Activated CD4-positive, CD25-positive, alpha-beta regulatory T cell (primary cell): ENCODE data around the gene ARHGAP21.
"Not testable (repeated sequence)": the region's sequence is repeated elsewhere in the genome, so short reads cannot be mapped to it uniquely, and the experiment has no call there.

Experiments
- DNase-seq, 4 experiments: peaks; one replicate each; lab custom pipeline; 2025; lab: John Stamatoyannopoulos, UW

Gene ARHGAP21

DNA sequence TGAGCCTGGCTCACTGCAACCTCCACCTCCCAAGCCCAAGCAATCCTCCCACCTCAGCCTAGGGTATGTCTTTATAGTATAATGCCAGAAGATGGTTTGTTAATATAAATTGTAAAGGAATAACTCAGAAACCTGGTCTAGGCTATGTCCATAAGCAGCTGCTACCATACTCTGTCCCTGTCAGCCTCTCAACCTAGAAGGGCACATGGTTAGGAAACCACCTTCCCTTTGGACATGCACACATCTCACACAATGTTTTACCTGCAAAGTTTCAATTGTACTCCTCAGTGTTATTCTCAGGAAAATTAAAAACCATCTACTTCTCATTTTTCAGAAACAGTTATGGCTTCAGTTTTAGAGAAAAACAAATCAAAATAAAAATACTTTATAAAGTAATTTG lies 40.1 kb downstream of the ARHGAP21 start:
- DNase-seq: no peak

DNA sequence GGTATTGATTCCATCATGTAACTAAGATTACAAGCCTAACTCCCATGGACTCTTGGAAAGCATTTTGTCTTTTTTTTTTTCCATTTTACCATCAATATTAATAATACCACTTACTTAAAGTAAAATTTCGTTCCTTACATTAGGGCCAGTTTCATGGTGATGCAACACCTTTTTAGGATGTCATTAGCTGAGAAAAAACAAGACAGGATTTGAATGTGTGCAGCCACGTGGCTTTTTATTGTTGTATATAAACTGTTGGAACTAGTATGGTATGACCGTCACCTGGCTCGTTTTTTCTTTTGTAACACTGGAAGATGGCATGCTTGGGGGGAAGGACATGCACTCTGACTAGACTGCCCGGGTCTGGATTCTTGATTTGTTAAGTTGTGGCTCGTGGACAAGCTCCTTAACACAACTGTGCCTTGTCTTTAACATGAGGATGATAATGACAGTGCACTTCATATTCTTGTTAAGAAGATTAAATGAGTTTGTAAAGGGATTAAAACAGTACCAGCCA lies 42.1 kb downstream of the ARHGAP21 start:
- DNase-seq: no peak

DNA sequence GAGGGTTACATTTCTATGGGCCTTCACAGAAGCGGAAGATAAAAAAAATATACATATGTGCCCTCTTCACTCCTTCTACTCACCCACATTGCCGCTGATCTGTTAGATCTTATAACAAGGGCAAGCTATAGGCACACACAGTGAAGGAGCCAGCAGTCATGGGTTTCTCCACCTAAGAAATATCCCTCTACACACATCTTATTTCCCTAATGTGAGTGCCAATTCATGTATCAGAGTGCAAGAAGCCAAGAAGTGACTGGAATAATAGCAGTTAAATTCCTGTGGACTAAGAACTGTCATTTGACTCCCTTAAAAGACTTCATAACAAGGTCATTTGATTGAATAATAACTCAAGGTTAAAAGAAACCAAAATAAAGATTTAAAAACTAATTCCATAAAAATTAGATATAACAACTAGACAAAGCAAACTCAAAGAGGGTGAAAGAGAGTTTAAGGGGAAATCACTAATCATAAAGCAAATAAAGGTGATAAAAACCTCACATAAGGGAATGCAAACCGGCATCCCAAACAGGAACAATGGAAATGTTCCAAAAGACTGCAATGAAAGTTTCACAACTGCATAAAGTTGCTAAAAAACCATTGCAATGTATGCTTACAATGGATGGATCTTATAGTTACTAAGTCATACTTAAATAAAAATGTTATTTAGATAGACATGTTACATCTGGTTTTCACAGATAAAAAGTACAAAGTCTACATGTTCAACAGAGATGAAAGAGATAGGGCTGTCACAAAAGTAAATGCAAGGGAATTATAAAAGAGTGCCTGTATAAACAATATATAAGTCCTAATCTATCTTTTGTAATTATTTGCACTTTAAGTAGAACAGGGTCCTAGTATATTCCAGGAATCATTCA lies 42.8 kb downstream of the ARHGAP21 start:
- no peak for DNase-seq

DNA sequence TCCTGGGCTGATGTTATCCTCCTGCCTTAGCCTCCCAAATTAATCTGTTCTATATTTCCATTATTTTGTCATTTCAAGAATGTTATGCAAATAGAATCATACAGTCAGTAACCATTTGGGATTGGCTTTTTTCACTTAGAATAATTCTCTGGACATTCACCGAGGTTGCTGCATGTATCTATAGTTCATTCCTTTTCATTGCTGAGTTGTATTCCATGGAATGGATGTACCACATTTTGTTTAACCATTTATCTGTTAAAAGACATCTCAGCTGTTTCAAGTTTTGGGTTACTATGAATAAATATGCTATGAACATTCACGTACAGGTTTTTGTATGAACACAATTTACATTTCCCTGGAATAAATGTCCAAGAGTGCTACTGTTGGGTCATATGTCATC lies 44.9 kb downstream of the ARHGAP21 start:
- DNase-seq: no peak

DNA sequence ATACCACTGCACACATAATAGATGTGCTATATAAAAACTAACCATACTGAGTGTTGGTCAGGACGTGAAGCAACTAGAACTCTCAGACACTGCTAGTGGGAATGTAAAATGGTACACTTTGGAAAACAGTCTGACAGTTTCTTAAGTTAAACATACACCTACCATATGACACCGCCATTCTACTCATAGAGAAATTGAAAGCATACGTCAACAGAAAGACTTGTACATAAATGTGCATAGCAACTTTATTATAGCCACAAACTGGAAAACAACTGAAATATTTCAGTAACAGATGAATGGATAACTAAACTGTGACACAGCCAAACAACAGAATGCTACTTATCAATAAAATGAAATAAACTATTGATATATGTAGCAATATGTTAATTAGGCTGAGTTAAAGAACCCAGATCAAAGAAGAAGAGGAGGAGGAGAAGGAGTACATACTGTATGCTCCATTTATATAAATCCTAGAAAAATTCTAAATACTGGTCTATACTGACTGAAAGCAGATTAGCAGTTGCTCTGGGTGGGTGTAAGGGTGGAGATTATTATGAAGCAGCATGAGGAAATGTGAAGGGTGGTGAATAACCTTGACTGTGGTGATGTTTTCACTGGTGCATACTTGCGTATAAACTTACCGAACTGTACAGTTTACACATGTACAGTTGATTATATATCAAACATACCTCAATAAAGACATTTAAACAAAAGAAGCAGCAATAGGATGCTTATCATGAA lies 48.6 kb downstream of the ARHGAP21 start:
- DNase-seq: no peak

DNA sequence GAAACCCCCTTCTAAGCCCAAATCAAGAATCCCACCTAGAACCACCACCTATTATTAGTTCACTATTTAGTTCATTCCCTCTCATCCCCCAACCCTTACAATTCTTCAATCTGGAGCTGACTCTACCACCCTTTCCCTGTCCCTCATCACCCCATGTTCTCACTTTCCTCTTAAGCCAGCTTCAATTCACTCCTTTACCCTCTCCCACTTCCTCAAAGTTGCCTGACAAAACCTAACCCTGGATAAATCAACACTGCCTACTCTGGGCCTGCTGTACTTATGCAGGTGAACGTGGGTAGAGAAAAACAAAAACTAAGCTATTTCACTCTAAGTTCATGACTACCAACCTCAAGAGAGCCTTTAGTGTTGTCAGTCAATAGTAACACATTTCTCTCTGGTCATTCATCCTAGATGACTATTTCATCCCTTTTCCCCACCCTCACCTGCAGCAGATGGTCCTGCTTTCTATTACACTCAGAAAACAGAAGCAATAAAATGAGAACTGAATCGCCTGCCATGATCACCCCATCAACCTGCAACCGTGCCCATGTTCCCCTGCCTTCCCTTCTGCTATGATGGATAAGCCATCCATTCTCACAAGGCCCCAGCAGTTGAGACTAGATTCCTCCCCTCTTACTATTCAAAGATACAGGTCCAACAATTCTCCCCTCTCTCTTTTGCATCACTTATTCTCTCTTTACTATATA lies 52.6 kb downstream of the ARHGAP21 start:
- no peak for DNase-seq

DNA sequence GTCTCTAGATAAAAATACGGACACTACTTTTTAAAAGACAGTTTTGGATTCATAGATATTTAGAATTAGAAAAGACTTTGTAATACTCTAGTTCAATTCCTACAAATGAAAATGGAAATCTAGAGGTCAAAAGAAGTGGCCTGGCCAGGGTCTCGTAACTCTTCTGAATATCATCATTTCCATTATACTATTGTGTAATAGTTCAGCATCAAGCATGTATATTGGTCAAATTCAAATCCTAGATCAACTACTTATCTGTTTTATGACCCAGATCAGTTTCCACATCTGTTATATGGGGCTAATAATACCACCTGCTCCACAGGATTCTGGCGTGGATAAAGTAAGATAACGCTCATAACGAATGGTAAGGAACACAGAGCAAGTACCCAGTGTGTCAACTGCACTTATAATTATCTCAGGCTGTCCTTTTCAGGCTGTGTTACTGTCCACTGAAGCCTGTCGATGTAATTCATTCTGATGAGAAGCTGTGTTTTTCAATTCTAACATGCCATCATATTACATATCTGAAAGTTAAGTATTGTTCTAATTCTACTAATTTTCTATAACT lies 54.3 kb downstream of the ARHGAP21 start:
- DNase-seq: no peak

DNA sequence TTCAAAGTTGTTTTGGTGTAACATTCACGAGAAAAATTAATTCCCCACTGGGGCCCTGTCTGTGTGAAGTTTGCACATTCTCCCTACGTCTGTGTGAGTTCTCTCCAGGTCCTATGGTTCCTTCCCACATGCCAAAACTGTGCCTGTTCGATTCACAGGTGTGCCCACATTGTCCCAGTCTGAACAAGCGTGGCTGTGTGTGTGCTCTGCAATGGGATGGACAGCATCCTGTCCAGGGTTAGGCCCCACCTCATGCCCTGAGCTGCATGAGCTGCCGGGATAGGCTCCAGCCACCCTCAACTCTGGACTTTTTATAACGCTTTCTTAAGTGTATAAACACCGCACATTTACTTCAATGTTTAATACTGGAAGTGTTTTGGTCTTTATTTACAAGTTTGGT lies 55.4 kb downstream of the ARHGAP21 start:
- DNase-seq: no peak

DNA sequence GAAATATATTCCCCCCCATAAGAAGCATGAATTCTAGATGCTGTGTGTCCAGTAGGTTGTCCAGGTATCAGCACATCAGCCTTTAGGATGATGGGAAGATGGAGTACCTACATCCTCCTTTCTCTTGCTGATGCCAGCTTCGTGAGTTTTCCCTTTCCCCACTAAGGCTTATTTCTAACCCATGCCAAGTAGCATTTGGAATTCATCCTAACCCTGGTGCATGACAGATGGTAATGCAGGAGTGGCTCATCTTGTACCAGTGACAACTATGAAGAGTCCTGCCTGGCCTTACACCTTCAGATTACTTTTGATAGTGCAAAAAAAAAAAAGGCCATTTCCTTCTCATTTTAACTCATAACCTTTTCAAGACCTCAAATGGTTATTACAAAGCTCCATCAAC lies 58.7 kb downstream of the ARHGAP21 start:
- no peak for DNase-seq

DNA sequence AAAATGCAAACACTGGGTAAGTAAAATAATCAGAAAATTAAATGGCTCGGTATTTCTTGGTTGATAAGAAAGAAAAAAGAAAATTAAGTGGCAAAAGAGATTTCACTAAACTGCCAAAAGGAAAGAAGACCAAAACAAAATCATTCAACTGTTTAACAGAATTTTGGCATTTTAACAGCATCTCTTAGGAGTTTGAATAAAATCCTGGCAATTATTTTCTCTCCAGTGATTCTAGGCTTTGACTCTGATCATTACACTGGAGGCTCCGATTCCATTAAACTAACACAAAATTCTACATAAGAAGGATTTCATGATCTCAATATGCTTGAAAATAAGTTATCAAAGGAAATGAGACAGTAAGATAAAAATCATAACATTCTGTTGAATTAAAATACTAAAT lies 62.3 kb downstream of the ARHGAP21 start:
- no peak for DNase-seq

DNA sequence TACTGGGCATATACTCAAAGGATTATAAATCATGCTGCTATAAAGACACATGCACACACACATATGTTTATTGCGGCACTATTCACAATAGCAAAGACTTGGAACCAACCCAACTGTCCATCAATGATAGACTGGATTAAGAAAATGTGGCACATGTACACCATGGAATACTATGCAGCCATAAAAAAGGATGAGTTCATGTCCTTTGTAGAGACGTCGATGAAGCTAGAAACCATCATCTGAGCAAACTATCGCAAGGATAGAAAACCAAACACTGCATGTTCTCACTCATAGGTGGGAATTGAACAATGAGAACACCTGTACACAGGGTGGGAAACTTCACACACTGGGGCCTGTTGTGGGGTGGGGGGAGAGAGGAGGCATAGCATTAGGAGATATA lies 65.4 kb downstream of the ARHGAP21 start:
- DNase-seq: not testable (repeated sequence)

DNA sequence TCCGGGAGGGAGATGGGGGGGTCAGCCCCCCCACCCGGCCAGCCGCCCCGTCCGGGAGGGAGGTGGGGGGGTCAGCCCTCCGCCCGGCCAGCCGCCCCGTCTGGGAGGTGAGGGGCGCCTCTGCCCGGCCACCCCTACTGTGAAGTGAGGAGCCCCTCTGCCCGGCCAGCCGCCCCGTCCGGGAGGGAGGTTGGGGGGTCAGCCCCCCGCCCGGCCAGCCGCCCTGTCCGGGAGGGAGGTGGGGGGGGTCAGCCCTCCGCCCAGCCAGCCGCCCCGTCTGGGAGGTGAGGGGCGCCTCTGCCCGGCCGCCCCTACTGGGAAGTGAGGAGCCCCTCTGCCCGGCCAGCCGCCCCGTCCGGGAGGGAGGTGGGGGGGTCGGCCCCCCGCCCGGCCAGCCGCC lies 67.4 kb downstream of the ARHGAP21 start:
- DNase-seq: not testable (repeated sequence)

DNA sequence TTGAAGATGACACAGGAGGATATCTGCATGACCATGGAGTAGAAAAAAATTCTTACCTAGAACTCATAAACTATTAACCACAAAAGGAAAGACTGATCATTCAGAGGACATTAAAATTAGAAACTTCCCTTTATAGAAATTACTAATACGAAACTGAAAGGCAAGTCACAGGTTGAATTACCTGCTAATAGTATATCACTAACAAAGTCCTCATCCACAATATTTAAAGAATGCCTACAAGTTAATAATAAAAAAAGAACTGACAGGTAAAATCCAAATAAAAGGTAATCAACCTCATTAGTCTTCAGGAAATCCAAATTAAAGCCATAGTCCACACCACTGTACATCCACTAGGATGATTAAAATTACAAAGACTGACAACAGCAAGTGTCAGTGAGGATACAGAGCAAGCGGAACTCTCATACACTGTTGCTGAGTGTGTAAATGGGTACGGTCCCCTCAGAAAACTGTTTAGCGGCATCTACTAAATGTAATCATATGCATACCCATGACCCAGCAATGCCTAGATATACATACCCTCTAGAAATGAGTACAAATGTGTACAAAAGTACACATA lies 71.2 kb downstream of the ARHGAP21 start:
- DNase-seq: no peak

DNA sequence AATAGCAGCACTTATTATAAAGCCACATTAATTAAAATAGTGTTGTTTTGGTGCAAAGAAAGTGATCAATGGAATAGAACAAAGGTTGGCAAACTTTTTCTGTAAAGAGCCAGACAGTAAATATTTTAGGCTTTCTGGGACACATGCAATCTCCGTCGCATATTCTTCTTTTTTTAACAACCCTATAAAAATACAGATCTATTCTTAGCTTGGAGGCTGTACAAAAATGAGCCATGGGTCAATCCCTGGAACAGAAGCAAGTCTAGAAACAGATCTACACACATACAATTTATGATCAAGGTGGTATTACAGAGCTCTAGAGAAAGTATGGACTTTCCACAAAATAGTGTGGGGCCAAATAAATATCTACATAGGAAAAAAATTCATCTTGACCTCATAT lies 71.8 kb downstream of the ARHGAP21 start:
- no peak for DNase-seq

DNA sequence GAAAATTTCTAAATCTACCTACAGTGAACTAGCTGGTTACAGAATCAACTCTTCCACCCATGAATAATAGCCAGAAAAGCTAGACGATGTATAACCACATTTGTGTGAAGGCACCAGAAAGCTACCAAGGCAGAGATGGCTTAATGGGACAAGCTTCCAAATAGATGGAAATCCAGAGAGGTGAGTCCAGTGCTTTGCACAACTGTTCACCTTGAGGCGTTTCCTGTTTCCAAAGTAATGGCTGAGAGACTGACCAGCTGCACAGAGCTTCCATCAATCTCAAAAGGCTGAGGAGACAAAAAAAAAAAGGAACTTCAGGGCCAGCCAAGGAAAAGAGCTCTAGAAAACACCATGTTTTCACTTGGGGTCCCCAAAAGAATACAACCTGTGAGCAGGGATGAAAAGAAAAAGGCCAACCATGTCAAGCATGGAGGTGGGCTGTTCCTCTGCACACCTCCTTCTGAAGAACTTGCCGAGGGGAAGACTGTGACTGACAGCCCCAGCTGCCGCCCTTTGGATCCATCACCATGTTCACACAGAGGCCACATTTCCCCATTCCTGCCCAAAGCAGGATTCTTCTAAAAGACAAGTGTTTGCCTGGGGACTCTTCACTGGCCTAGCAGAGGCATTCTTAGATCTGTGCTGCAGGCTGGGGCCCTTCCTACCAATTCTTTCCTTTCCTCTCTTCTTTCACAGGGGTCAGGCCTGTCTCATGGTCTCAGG lies 72.9 kb downstream of the ARHGAP21 start:
- no peak for DNase-seq

DNA sequence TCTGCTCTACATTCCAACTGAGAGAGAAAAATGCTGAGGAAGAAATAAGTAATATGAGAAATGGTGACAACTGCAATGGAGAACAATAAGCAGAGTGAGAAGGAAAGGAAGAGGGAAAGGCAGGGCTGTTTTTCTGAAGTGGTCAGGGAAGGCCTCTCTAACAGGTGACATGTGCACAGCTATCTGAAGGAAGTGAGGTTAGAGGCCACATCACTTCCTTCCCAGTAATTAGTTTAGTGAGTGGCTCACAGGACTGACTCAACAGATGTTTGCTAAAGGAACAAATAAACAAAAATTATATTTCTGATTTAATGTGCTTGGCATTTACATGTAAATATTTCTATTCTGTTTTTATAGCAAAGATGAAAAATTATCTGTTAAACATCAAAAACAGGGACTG lies 77.9 kb downstream of the ARHGAP21 start:
- DNase-seq: no peak

DNA sequence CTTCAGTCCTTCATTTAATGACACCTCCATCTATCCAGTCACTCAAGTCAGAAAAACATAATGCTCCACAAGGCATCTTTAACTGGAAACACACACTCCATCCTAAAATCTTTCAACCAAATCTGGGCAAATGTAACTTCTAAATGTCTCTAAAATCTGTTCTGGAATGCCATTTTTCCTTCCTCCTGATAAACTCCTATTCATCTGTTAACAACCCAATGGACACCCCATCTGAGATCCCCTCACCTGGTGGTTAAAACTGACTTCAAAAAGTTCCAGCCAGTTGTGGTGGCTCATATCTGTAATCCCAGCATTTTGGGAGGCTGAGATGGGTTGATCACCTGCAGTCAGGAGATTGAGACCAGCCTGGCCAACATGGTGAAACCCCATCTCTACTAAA lies 78.7 kb downstream of the ARHGAP21 start:
- no peak for DNase-seq

DNA sequence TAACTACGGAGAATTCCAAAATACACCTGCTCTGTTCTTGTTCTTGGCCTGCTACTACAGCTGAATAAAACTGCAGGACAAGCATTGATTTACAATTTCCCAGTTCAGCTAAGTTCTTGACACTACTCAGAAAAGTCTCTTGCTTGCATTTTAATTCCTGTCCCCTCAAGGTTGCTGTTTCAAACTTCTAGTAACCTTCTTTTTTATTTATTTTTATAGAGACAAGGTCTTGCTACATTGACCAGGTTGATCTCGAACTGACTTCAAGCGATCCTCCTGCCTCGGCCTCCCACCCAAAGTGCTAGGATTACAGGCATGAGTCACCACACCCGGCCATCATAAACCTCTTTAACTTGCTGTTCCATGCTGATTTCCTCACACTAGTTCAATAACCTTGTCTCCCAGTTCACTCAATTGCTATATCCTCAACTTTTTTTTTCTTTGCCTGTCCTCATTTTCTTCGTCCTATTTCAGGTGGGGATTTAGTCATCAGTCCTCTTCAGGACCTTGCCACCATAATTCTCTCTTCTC lies 79.9 kb downstream of the ARHGAP21 start:
- no peak for DNase-seq

DNA sequence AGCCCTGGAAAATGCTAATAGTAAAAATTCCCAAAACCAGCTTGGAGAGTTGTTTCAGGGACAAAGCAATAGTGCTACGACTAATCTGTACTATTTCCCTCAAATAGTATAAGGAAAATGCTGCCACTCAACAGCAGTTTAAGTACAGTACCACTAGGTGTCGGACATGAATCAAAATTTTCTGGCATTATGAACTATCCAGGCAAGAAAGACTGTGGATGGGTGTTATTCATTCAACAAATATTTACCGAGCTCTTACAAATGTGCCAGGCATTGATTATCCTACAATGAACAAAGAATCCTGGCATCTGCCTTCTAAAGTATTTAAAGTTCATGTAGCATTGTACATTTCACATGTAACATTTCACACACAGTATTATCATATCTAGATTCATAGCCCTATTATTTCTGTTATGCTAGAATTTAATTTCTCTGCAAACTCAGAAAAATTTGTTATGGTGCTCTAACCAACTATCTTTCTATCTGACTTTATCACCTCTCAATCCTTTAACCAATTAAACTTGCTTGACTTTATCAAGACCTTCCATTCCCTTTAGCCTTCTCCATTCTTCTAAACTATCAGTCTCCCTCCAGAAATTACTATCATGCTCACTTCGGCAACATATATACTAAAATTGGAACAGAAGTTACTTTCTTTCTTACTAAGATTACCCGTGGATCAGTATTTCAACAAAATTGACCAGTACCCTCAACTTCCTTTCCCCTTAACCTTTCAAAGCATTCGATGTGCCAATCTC lies 80.6 kb downstream of the ARHGAP21 start:
- no peak for DNase-seq

DNA sequence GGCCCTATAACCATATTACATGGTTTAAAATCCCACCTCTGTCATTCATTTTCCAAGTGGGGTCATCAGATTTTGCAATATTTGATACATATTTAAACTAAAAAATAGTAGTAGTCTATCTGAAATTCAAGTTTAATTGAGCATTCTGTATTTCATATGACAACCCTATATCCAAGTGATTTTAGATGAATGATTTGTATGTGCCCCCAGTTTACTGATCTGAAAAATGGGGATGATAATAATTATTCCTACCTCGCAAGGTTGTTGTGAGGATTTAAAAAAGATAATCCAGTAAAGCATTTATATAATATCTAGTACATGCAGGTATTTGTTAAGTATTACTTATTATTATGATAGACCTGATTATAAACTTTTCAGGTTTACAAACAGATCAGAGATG lies 84.6 kb downstream of the ARHGAP21 start:
- DNase-seq: no peak
